HEK293 (cell line): ENCODE results near the gene PKNOX2.

ENCODE experiments used
- CTCF ChIP-seq: fragments of 450-650 bp; formaldehyde crosslinking; IDR thresholded peaks from 2 replicates; pipeline ENCODE4 v1.5.1; 2016; ENCODE audit warnings: missing biosample characterization, missing genetic modification characterization
- KLF16 ChIP-seq: fragments of 450-650 bp; formaldehyde crosslinking; IDR thresholded peaks from 2 replicates; pipeline ENCODE4 v1.5.1; 2017; ENCODE audit warnings: missing biosample characterization, missing genetic modification characterization
- REST ChIP-seq: fragments of 450-650 bp; formaldehyde crosslinking; IDR thresholded peaks from 2 replicates; pipeline ENCODE4 v1.5.1; 2016; ENCODE audit warnings: missing biosample characterization, missing genetic modification characterization
- TCF7L2 ChIP-seq: IDR thresholded peaks from 2 replicates; pipeline ENCODE4 v1.6.1; 2011; ENCODE audit warnings: low read depth, mild to moderate bottlenecking, inconsistent platforms, low read length, moderate library complexity, borderline replicate concordance
- ZFP41 ChIP-seq: fragments of 450-650 bp; formaldehyde crosslinking; IDR thresholded peaks from 2 replicates; pipeline ENCODE4 v1.5.1; 2016; ENCODE audit warnings: missing biosample characterization, missing genetic modification characterization, borderline replicate concordance
- ZNF114 ChIP-seq: fragments of 450-650 bp; formaldehyde crosslinking; IDR thresholded peaks from 2 replicates; pipeline ENCODE4 v1.5.0; 2017; ENCODE audit warnings: missing biosample characterization, missing genetic modification characterization
- ZNF654 ChIP-seq: fragments of 450-650 bp; formaldehyde crosslinking; IDR thresholded peaks from 2 replicates; pipeline ENCODE4 v1.5.1; 2016; ENCODE audit warnings: low read depth, missing biosample characterization, missing genetic modification characterization
- ZNF670 ChIP-seq: fragments of 450-650 bp; formaldehyde crosslinking; IDR thresholded peaks from 2 replicates; pipeline ENCODE4 v1.5.1; 2016; ENCODE audit warnings: missing biosample characterization, missing genetic modification characterization, low read depth
- ZNF692 ChIP-seq: fragments of 450-650 bp; formaldehyde crosslinking; IDR thresholded peaks from 2 replicates; pipeline ENCODE4 v1.5.1; 2016; ENCODE audit warnings: missing biosample characterization, missing genetic modification characterization

GRCh38 chr11:125157953-125158680, 6.4 kb upstream of the PKNOX2 start:
- TF ChIP-seq CTCF: no peak
- no peak for TF ChIP-seq ZNF692 (tag by site-specific recombination)
- no peak for TF ChIP-seq REST
- no peak for TF ChIP-seq KLF16 (tag by site-specific recombination)
- TF ChIP-seq ZNF114 (tag by site-specific recombination): no peak
- TF ChIP-seq ZFP41 (tag by site-specific recombination): no peak
- no peak for TF ChIP-seq ZNF654 (tag by site-specific recombination)
- TF ChIP-seq TCF7L2: no peak
- TF ChIP-seq ZNF670 (tag by site-specific recombination): no peak
